Endometrial microvascular endothelial cells (primary cell): ENCODE data around the gene HS3ST3A1. TPM values are rescaled to one million over a fixed set of nuclear protein-coding genes. Genes with fewer than 3 reads are reported as not detected.
"Not testable (repeated sequence)": the region's sequence is repeated elsewhere in the genome, so short reads cannot be mapped to it uniquely, and the experiment has no call there.

Source experiments
- in situ Hi-C: cut with HindIII; loops from 2 replicates; pipeline ENCODE4 v1.10.0; 2017; ENCODE audit warnings: low sequenced_read_pairs, low pct_unique_long_range_greater_than_20kb; ENCODE audit errors: inconsistent ontology term
- total RNA-seq: library from RNA; depleted of rRNA; stranded (reverse); fragments of >200 nt; gene quantifications from one replicate; pipeline ENCODE4 v1.2.3, GENCODE V29; 2015; ENCODE audit errors: inconsistent ontology term

Gene HS3ST3A1
- total RNA-seq, 1 donor from 2014 or later: 0.46 TPM

GRCh38 chr17:13581925-13582324, 19.8 kb downstream of the HS3ST3A1 start:
- in situ Hi-C loops: no loop called here

- in situ Hi-C loops: no loop called here
Observed at GRCh38 chr17:13580790-13581189, 20.9 kb downstream of the HS3ST3A1 start.

- in situ Hi-C loops: no loop called here
Observed at GRCh38 chr17:13576661-13577526, 24.8 kb downstream of the HS3ST3A1 start.

- in situ Hi-C loops: no loop called here
Observed at GRCh38 chr17:13575922-13576419, 25.8 kb downstream of the HS3ST3A1 start.

- in situ Hi-C loops: no loop called here
Observed at GRCh38 chr17:13575466-13575865, 26.3 kb downstream of the HS3ST3A1 start.

GRCh38 chr17:13572581-13572980, 29.1 kb downstream of the HS3ST3A1 start:
- in situ Hi-C loops: no loop called here

- in situ Hi-C loops: no loop called here
Observed at GRCh38 chr17:13569398-13570123, 32.2 kb downstream of the HS3ST3A1 start.

- in situ Hi-C loops: no loop called here
Observed at GRCh38 chr17:13568582-13569397, 32.9 kb downstream of the HS3ST3A1 start.

GRCh38 chr17:13563866-13564265, 37.9 kb downstream of the HS3ST3A1 start:
- in situ Hi-C loops: no loop called here

GRCh38 chr17:13562271-13562800, 39.4 kb downstream of the HS3ST3A1 start:
- in situ Hi-C loops: no loop called here

- in situ Hi-C loops: no loop called here
Observed at GRCh38 chr17:13561606-13562270, 40.0 kb downstream of the HS3ST3A1 start.

- in situ Hi-C loops: no loop called here
Observed at GRCh38 chr17:13560935-13561334, 40.8 kb downstream of the HS3ST3A1 start.

GRCh38 chr17:13558588-13558987, 43.1 kb downstream of the HS3ST3A1 start:
- in situ Hi-C loops: no loop called here

- in situ Hi-C loops: no loop called here
Observed at GRCh38 chr17:13557077-13557476, 44.7 kb downstream of the HS3ST3A1 start.

GRCh38 chr17:13554231-13554630, 47.5 kb downstream of the HS3ST3A1 start:
- in situ Hi-C loops: no loop called here

- in situ Hi-C loops: no loop called here
Observed at GRCh38 chr17:13550291-13550690, 51.4 kb downstream of the HS3ST3A1 start.

GRCh38 chr17:13548576-13548975, 53.2 kb downstream of the HS3ST3A1 start:
- in situ Hi-C loops: not testable (repeated sequence)

GRCh38 chr17:13546851-13547250, 54.9 kb downstream of the HS3ST3A1 start:
- in situ Hi-C loops: no loop called here
